ENCODE results near the gene LRRC56.

The LRRC56 gene

DNA sequence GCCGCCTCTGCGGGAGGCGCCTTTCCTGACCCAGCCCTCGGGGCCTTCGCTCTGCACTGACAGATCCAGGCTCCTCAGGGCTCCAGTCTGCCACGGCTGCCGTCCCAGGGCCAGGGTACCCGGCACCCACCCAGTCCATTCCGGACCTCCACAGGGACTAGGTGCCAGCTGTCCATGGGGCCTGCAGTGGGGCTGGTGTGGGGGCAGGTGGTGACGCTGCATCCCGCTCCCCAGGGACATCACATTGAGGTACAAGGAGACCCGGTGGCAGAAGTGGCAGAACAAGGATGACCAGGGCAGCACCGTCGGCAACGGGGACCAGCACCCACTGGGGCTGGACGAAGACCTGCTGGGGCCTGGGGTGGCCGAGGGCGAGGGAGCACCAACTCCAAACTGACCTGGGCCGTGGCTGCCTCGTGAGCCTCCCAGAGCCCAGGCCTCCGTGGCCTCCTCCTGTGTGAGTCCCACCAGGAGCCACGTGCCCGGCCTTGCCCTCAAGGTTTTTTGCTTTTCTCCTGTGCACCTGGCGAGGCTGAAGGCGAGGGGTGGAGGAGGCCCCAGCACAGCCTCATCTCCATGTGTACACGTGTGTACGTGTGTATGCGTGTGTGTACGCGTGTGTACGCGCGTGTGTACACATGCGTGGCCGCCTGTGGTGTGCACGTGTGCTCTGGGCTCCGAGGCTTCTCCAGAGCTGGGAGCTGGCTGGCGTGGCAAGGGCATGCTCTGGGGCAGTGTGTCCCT lies 47.0 kb upstream of the LRRC56 start:
- DNase-seq (ENCODE audit: low spot score): no peak
- ChIA-PET CTCF (interaction anchor here (0.5 kb wide), 1 partner anchor 14 kb away, joined by 3 read pairs; no protein-coding TSS in a partner anchor), POLR2A (ENCODE audit: low non-redundant PET) (no interaction called here)
- H3K27ac ChIP-seq: peak overlapping the region; percentile 51; the same call in 1 of the 2 replicates
- TF ChIP-seq, protein P1, sequence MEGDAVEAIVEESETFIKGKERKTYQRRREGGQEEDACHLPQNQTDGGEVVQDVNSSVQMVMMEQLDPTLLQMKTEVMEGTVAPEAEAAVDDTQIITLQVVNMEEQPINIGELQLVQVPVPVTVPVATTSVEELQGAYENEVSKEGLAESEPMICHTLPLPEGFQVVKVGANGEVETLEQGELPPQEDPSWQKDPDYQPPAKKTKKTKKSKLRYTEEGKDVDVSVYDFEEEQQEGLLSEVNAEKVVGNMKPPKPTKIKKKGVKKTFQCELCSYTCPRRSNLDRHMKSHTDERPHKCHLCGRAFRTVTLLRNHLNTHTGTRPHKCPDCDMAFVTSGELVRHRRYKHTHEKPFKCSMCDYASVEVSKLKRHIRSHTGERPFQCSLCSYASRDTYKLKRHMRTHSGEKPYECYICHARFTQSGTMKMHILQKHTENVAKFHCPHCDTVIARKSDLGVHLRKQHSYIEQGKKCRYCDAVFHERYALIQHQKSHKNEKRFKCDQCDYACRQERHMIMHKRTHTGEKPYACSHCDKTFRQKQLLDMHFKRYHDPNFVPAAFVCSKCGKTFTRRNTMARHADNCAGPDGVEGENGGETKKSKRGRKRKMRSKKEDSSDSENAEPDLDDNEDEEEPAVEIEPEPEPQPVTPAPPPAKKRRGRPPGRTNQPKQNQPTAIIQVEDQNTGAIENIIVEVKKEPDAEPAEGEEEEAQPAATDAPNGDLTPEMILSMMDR (conservative IDR thresholded peaks at IDR 0.05; ENCODE audit: low read depth): no peak

DNA sequence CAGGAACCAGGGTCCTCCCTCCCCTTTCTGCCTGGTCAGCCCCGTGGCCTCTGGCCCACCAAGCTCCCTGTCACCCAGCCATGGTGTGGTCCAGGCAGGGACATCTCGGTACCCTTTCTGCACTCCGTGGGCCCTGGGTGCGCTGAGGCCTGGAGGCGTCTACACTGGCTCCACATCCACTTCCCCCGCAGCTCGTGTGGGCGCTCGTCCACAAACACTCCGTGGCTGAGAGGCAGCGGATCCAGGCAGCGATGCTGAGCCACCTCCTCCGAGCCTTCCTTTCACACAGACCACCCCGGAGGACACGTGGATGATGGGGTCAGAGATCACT lies 46.4 kb upstream of the LRRC56 start:
- CTCF ChIA-PET: no interaction called here
- POLR2A ChIA-PET (ENCODE audit: low non-redundant PET): no interaction called here
- peak overlapping the region; percentile 51; the same call in 1 of the 2 replicates for H3K27ac ChIP-seq
- DNase-seq (ENCODE audit: low spot score): no peak
- TF ChIP-seq, protein P1 (conservative IDR thresholded peaks at IDR 0.05; ENCODE audit: low read depth): no peak

DNA sequence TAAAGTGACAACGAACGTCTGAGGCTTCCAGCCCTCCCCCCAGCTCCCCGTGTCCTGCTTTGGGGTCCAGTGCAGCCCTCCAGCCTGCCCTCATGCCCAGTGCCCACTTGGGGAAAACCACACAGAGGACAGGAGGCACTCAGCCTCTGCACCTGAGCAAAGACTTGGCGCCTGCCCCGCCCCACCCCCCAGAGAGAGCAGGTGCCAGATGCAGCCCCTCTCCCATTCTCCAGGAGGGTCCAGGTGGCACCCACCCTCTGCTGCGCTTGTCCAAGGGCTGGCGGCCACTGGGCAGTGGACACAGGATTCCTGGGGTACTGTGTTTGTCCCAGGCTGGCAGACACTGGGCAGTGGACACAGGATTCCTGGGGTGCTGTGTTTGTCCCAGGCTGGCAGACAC lies 46.0 kb upstream of the LRRC56 start:
- DNase-seq (ENCODE audit: low spot score): no peak
- peak overlapping the region; percentile 51; the same call in 1 of the 2 replicates for H3K27ac ChIP-seq
- TF ChIP-seq, protein P1 (conservative IDR thresholded peaks at IDR 0.05; ENCODE audit: low read depth): no peak
- CTCF ChIA-PET: no interaction called here
- POLR2A ChIA-PET (ENCODE audit: low non-redundant PET): no interaction called here

DNA sequence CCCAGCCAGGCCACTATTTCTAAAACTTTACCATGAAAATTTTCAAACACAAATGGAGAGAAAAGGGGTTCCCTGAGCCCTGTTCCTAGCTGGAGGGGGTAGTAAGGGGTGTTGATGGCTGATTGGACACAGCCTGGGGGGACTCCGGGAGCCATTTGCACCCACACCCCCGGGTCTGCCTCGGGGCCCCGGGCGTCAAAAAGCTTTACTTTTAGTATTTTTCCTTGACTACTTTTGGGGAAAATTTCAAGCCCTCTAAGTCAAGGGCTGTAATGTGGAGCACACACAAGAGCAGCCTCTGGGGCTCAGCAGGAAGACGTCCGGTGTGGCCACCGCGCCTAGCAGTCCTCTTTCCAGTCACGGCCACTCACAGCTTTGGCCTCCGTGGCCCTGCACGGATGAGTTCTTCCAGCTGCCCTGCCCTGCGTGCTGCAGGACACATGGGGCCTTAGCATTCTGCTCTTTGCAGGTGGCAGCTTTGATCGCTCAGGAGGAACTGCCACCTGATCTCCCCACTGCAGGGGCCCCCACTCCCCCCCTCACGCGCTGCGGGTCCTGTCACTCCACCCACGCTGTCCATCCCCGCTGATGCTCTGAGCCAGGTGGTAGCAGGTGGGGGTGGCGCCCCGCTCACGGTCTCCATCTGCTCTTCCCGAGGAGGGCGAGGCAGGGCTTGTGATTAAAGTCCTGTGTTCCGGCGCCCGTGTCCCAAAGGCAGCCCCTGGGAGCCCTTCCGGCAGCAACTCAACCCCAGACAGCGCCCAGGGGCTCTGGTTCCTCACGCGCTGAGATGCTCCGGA lies 44.7 kb upstream of the LRRC56 start:
- no peak for DNase-seq (ENCODE audit: low spot score)
- ChIA-PET CTCF (interaction anchor here (0.7 kb wide), 1 partner anchor 19 kb away, joined by 3 read pairs; no protein-coding TSS in a partner anchor), POLR2A (ENCODE audit: low non-redundant PET) (no interaction called here)
- TF ChIP-seq, protein P1 (conservative IDR thresholded peaks at IDR 0.05; ENCODE audit: low read depth): no peak
- H3K27ac ChIP-seq: peak overlapping the region; percentile 59

DNA sequence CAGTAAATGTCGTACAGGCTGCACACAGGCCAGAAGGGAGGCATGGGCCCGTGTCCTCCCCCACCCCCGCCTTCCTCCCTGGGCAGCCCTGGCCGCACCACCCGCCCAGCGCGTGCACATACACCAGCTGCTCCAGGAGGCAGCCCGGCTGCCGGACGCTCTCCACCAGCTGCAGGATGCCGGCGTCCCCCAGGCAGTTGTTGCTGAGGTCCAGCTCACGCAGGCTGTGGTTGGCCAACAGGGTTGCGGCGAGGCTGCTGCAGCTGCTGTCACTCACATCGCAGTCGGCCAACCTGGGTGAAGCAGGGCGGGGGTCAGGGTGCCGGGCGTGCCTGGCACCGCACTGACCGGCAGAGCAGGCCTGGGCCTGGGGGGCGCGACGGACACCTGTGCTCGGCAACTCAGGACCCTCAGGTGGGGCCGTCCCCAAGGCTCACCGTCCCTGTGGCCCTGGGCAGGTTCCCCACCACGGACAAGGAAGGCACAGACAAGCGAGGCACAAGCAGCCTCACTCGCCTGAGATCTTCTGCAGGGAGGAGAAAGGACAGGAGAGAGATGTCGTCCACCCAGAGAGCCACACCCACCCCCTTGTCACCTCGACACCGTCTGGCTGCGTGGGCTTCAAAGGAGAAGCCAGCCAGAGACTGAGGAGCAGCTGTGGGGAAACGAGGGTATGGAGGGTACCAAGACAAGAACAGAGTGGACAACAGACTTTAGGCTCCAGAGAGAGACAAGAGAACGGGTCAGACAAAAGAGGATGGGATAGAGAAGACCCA lies 42.4 kb upstream of the LRRC56 start:
- POLR2A ChIA-PET (ENCODE audit: low non-redundant PET): no interaction called here
- CTCF ChIA-PET: interaction anchor here (0.5 kb wide), 1 partner anchor 23 kb away, joined by 4 read pairs; no protein-coding TSS in a partner anchor

More for the DNA sequence above, 42.4 kb upstream of the LRRC56 start:
- TF ChIP-seq, protein P1 (conservative IDR thresholded peaks at IDR 0.05; ENCODE audit: low read depth): no peak
- DNase-seq (ENCODE audit: low spot score): no peak
- peak overlapping the region; percentile 59 for H3K27ac ChIP-seq
